ENCODE data around the gene STRA8.

The STRA8 gene

DNA sequence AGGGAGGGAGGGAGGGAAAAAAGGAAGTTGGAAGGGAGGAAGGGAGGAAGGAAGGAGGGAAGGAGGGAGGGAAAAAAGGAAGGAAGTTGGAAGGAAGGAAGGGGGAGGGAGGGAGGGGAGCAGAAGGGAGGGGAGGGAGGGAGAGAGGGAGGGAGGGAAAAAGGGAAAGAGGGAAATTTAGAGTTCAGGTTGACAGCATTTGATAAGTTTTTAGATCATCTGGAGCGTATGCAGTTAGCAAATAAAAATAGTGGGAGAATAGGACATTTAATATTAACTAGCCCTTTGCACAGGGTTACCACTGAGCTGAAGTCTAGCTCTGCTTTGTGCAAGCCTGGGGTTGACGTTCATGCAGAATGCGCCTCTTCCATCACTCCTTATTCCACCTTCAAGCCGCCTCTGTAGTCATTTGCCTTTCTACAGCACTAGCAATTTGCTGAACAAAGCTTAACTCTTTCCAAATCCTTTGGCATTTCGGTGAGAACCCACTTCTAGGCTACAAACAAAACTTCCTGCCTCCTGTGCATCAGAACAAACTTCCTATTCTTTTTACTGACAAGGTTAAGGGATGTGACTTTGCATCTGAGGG is 8.6 kb downstream of the STRA8 start:
- Histone ChIP-seq H3K4me3 (ENCODE audit: low read length) (no peak overlapping the region), H3K23ac (ENCODE audit: low read length) (no peak overlapping the region), H3K4me1 (ENCODE audit: control insufficient read depth, low read depth, low read length) (no peaks in the 10 kb centered on the region), H4K8ac (ENCODE audit: low read depth, low read length) (no peak overlapping the region), H3K79me1 (ENCODE audit: low read length) (no peaks in the 10 kb centered on the region), H2BK120ac (ENCODE audit: low read depth, low read length) (no peak overlapping the region), H2BK5ac (ENCODE audit: low read length) (no peak overlapping the region), H3K27ac (ENCODE audit: low read depth, low read length) (no peak overlapping the region), H3K27me3 (ENCODE audit: insufficient read depth, low read length, poor library complexity) (no peaks in the 10 kb centered on the region), H4K5ac (ENCODE audit: low read length) (no peak overlapping the region), H3K79me2 (ENCODE audit: control insufficient read depth, insufficient read depth, low read length) (no peaks in the 10 kb centered on the region), H3K36me3 (ENCODE audit: control insufficient read depth, insufficient read depth, low read length) (no peaks in the 10 kb centered on the region), H3K4me2 (ENCODE audit: low read length) (no peak overlapping the region), H3K9ac (ENCODE audit: low read length) (no peak overlapping the region), H3K18ac (ENCODE audit: low read length) (no peak overlapping the region), H2BK15ac (replicated peaks; ENCODE audit: low read depth) (no peak overlapping the region), H3K56ac (ENCODE audit: low read length) (no peak overlapping the region), H3K4ac (ENCODE audit: low read depth, low read length) (no peak overlapping the region), H2AK5ac (ENCODE audit: low read length) (no peak overlapping the region)
- WGBS (ENCODE audit: extremely low coverage, insufficient coverage, low lambda C conversion rate), result no CpG with 5 or more reads among the region's 5 CpGs
- no peak for DNase-seq

DNA sequence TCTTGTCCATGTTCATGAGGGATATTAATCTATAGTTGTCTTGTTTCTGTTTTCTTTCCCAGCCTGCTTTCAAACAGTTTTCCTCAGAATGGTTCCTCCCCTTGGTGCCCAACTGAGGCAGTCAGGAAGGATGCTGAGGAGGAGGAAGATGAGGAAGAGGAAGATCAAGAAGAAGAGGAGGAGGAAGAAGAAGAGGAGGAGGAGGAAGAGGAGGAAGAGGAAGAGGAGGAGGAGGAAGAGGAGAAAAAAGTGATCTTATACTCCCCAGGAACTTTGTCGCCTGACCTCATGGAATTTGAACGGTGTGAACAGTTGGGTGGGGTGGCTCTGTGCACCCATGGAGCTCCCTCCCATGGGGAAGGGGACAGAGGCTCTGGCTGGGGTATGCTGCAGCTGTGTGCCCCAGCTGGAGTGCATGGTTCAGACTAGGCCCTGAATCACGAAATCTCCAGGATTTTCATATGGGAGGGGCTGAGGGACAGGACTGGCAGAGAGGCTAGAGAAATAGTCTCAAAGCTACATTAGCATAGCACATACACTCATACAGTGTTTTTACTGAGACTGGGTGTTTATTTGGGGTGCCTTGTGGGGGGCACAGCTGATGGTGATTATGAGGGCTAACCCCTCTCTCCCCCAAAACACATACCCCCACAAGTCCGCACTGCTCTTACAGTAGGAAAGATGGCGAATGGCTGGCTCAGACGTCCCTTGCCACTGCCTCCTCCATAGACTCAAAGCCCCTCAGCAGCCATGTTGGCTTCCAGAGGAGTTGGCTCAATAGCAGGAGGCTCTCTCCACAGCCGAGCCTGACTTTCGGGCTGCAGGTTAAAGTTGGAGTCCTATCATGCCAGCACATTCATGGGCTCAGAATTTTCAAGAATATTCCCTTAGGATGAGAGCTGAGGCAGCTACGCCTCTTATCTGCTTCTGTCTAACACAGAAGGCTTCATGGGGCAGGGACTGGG is 11.9 kb downstream of the STRA8 start:
- Histone ChIP-seq H3K4me3 (ENCODE audit: low read length) (no peak overlapping the region), H3K79me2 (ENCODE audit: control insufficient read depth, insufficient read depth, low read length) (no peaks in the 10 kb centered on the region), H3K27me3 (ENCODE audit: insufficient read depth, low read length, poor library complexity) (no peaks in the 10 kb centered on the region), H3K4me2 (ENCODE audit: low read length) (no peak overlapping the region), H3K56ac (ENCODE audit: low read length) (no peak overlapping the region), H3K4me1 (ENCODE audit: control insufficient read depth, low read depth, low read length) (no peaks in the 10 kb centered on the region), H3K9ac (ENCODE audit: low read length) (no peak overlapping the region), H3K4ac (ENCODE audit: low read depth, low read length) (no peak overlapping the region), H3K36me3 (ENCODE audit: control insufficient read depth, insufficient read depth, low read length) (no peaks in the 10 kb centered on the region), H3K18ac (ENCODE audit: low read length) (no peak overlapping the region), H3K23ac (ENCODE audit: low read length) (no peak overlapping the region), H4K5ac (ENCODE audit: low read length) (no peak overlapping the region), H2AK5ac (ENCODE audit: low read length) (no peak overlapping the region), H2BK120ac (ENCODE audit: low read depth, low read length) (no peak overlapping the region), H3K79me1 (ENCODE audit: low read length) (no peaks in the 10 kb centered on the region), H2BK5ac (ENCODE audit: low read length) (no peak overlapping the region), H4K8ac (ENCODE audit: low read depth, low read length) (no peak overlapping the region), H3K27ac (ENCODE audit: low read depth, low read length) (no peak overlapping the region), H2BK15ac (replicated peaks; ENCODE audit: low read depth) (no peak overlapping the region)
- DNase-seq, result no peak
- WGBS (ENCODE audit: extremely low coverage, insufficient coverage, low lambda C conversion rate), result no CpG with 5 or more reads among the region's 9 CpGs

GRCh38 chr7:135246191-135246825 is 12.7 kb downstream of the STRA8 start:
- no peak overlapping the region for H3K56ac ChIP-seq (ENCODE audit: low read length)
- no peak overlapping the region for H3K4ac ChIP-seq (ENCODE audit: low read depth, low read length)
- no peaks in the 10 kb centered on the region for H3K27me3 ChIP-seq (ENCODE audit: insufficient read depth, low read length, poor library complexity)
- no peak overlapping the region for H2BK5ac ChIP-seq (ENCODE audit: low read length)
- H4K8ac ChIP-seq (ENCODE audit: low read depth, low read length), result no peak overlapping the region
- H2BK15ac ChIP-seq (replicated peaks; ENCODE audit: low read depth), result no peak overlapping the region
- no peaks in the 10 kb centered on the region for H3K4me1 ChIP-seq (ENCODE audit: control insufficient read depth, low read depth, low read length)
- no peak overlapping the region for H3K4me3 ChIP-seq (ENCODE audit: low read length)
- H3K23ac ChIP-seq (ENCODE audit: low read length), result no peak overlapping the region
- no peak overlapping the region for H4K5ac ChIP-seq (ENCODE audit: low read length)
- DNase-seq, result no peak
- WGBS (ENCODE audit: extremely low coverage, insufficient coverage, low lambda C conversion rate), result no CpG with 5 or more reads among the region's 43 CpGs
- H3K79me1 ChIP-seq (ENCODE audit: low read length), result no peaks in the 10 kb centered on the region
- no peaks in the 10 kb centered on the region for H3K79me2 ChIP-seq (ENCODE audit: control insufficient read depth, insufficient read depth, low read length)
- H3K9ac ChIP-seq (ENCODE audit: low read length), result no peak overlapping the region
- H2BK120ac ChIP-seq (ENCODE audit: low read depth, low read length), result no peak overlapping the region
- no peak overlapping the region for H3K4me2 ChIP-seq (ENCODE audit: low read length)
- no peak overlapping the region for H3K27ac ChIP-seq (ENCODE audit: low read depth, low read length)
- H3K18ac ChIP-seq (ENCODE audit: low read length), result no peak overlapping the region
- no peak overlapping the region for H2AK5ac ChIP-seq (ENCODE audit: low read length)
- no peaks in the 10 kb centered on the region for H3K36me3 ChIP-seq (ENCODE audit: control insufficient read depth, insufficient read depth, low read length)

DNA sequence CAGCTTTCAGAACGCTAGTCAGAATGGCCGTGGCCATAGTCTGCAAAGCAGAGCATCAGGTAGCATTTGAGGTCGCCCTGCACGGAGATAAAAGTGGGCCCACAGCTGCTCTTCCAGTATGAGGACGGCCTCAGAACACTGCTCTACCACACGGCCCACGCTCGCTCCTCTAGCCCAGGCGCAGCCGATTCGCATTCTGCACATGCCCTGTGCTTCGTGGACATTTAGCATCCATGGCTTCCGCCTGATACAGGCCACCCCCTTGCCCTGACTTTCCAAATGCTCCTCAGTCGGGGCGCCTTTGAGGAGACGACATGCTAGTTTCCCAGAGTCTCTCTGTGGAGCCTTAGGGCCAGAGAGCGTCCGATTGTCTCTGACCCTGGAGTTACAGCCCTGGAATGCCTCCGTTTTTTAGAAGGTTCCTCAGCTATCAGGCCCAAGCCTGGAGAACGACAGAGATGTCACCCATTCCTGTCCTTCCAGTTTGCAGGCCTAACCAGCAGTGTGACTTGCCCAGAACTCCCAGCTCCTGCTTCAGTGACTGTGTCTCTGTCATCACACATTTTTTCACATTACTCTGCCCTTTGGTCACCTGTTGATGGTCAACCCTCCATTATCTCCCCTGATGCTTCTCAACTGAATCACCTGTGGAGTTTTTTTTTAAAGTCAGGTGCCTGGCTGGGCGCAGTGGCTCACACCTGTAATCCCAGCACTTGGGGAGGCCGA is 14.3 kb downstream of the STRA8 start:
- no peak overlapping the region for H3K27ac ChIP-seq (ENCODE audit: low read depth, low read length)
- DNase-seq, result no peak
- H4K5ac ChIP-seq (ENCODE audit: low read length), result no peak overlapping the region
- H3K9ac ChIP-seq (ENCODE audit: low read length), result no peak overlapping the region
- H2BK15ac ChIP-seq (replicated peaks; ENCODE audit: low read depth), result no peak overlapping the region
- H3K4me3 ChIP-seq (ENCODE audit: low read length), result no peak overlapping the region
- H2BK120ac ChIP-seq (ENCODE audit: low read depth, low read length), result no peak overlapping the region
- no peak overlapping the region for H2BK5ac ChIP-seq (ENCODE audit: low read length)
- H3K36me3 ChIP-seq (ENCODE audit: control insufficient read depth, insufficient read depth, low read length), result no peaks in the 10 kb centered on the region
- WGBS (ENCODE audit: extremely low coverage, insufficient coverage, low lambda C conversion rate), result no CpG with 5 or more reads among the region's 22 CpGs
- H3K79me2 ChIP-seq (ENCODE audit: control insufficient read depth, insufficient read depth, low read length), result no peaks in the 10 kb centered on the region
- no peaks in the 10 kb centered on the region for H3K79me1 ChIP-seq (ENCODE audit: low read length)
- no peak overlapping the region for H3K18ac ChIP-seq (ENCODE audit: low read length)
- no peak overlapping the region for H3K4me2 ChIP-seq (ENCODE audit: low read length)
- H3K27me3 ChIP-seq (ENCODE audit: insufficient read depth, low read length, poor library complexity), result no peaks in the 10 kb centered on the region
- H4K8ac ChIP-seq (ENCODE audit: low read depth, low read length), result no peak overlapping the region
- H3K4me1 ChIP-seq (ENCODE audit: control insufficient read depth, low read depth, low read length), result no peaks in the 10 kb centered on the region
- no peak overlapping the region for H3K23ac ChIP-seq (ENCODE audit: low read length)
- no peak overlapping the region for H3K56ac ChIP-seq (ENCODE audit: low read length)
- H2AK5ac ChIP-seq (ENCODE audit: low read length), result no peak overlapping the region
- no peak overlapping the region for H3K4ac ChIP-seq (ENCODE audit: low read depth, low read length)

DNA sequence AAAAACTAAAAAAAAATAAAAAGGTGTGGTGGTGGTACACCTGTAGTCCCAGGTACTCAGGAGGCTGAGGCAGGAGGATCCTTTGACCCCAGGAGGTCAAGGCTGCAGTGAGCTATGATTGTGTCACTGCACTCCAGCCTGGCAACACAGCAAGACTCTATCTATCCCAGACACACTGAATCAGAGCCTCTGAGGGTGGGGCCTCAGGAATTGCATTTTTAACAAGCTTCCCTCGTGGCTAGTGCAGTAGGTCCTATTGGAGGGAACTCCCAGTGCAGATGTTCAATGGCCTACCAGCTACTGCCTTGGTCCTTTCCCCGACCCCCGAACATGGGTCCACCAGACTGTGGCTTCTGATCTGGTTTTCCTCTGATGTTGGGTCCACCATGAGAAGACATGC is 14.9 kb downstream of the STRA8 start:
- no peak overlapping the region for H3K56ac ChIP-seq (ENCODE audit: low read length)
- H4K5ac ChIP-seq (ENCODE audit: low read length), result no peak overlapping the region
- no peaks in the 10 kb centered on the region for H3K36me3 ChIP-seq (ENCODE audit: control insufficient read depth, insufficient read depth, low read length)
- no peak overlapping the region for H3K4ac ChIP-seq (ENCODE audit: low read depth, low read length)
- no peaks in the 10 kb centered on the region for H3K79me2 ChIP-seq (ENCODE audit: control insufficient read depth, insufficient read depth, low read length)
- no peak overlapping the region for H2AK5ac ChIP-seq (ENCODE audit: low read length)
- H3K27me3 ChIP-seq (ENCODE audit: insufficient read depth, low read length, poor library complexity), result no peaks in the 10 kb centered on the region
- H3K79me1 ChIP-seq (ENCODE audit: low read length), result no peaks in the 10 kb centered on the region
- no peak overlapping the region for H2BK5ac ChIP-seq (ENCODE audit: low read length)
- no peak overlapping the region for H2BK120ac ChIP-seq (ENCODE audit: low read depth, low read length)
- no peak overlapping the region for H3K27ac ChIP-seq (ENCODE audit: low read depth, low read length)
- no peak overlapping the region for H3K23ac ChIP-seq (ENCODE audit: low read length)
- H3K4me1 ChIP-seq (ENCODE audit: control insufficient read depth, low read depth, low read length), result no peaks in the 10 kb centered on the region
- no peak overlapping the region for H3K9ac ChIP-seq (ENCODE audit: low read length)
- no peak overlapping the region for H2BK15ac ChIP-seq (replicated peaks; ENCODE audit: low read depth)
- no peak overlapping the region for H3K18ac ChIP-seq (ENCODE audit: low read length)
- no peak overlapping the region for H3K4me2 ChIP-seq (ENCODE audit: low read length)
- H4K8ac ChIP-seq (ENCODE audit: low read depth, low read length), result no peak overlapping the region
- no CpG with 5 or more reads among the region's 3 CpGs for WGBS (ENCODE audit: extremely low coverage, insufficient coverage, low lambda C conversion rate)
- no peak for DNase-seq
- no peak overlapping the region for H3K4me3 ChIP-seq (ENCODE audit: low read length)

All from mesendoderm (in vitro differentiated cells).